Mesendoderm (in vitro differentiated cells): ENCODE measurements around the gene PCYOX1L.

Experiments
- DNase-seq: peaks from one replicate; pipeline ENCODE4 v3.0.0; 2013
- H2AK5ac ChIP-seq: 2 replicates; pipeline ENCODE4 v1.6.1; 2013; ENCODE audit warnings: low read length, inconsistent platforms
- H2BK120ac ChIP-seq: 2 replicates; pipeline ENCODE4 v1.6.1; 2013; ENCODE audit warnings: low read depth, mild to moderate bottlenecking, low read length, moderate library complexity, mixed read lengths
- H2BK15ac ChIP-seq: replicated peaks from 2 replicates; pipeline ENCODE4 v1.6.1; 2013; ENCODE audit warnings: low read depth, mild to moderate bottlenecking, moderate library complexity
- H2BK5ac ChIP-seq: 2 replicates; pipeline ENCODE4 v1.6.1; 2013; ENCODE audit warnings: low read length, inconsistent platforms
- H3K18ac ChIP-seq: 2 replicates; pipeline ENCODE4 v1.6.1; 2013; ENCODE audit warnings: mild to moderate bottlenecking, low read length, mixed read lengths
- H3K23ac ChIP-seq: one replicate; pipeline ENCODE4 v1.6.1; 2013; ENCODE audit warnings: low read length
- H3K27ac ChIP-seq: 2 replicates; pipeline ENCODE4 v1.5.1; 2013; ENCODE audit warnings: low read depth, mild to moderate bottlenecking, inconsistent platforms, low read length, moderate library complexity
- H3K27me3 ChIP-seq: 2 replicates; pipeline ENCODE4 v1.6.1; 2013; ENCODE audit warnings: low read length, control low read depth, mild to moderate bottlenecking, inconsistent platforms; ENCODE audit not compliant: insufficient read depth, poor library complexity
- H3K36me3 ChIP-seq: 2 replicates; pipeline ENCODE4 v1.6.1; 2013; ENCODE audit warnings: low read length, inconsistent platforms; ENCODE audit not compliant: control insufficient read depth, insufficient read depth
- H3K4ac ChIP-seq: one replicate; pipeline ENCODE4 v1.6.1; 2013; ENCODE audit warnings: low read depth, mild to moderate bottlenecking, low read length, moderate library complexity
- H3K4me1 ChIP-seq: 2 replicates; pipeline ENCODE4 v1.6.1; 2013; ENCODE audit warnings: low read depth, low read length, inconsistent platforms; ENCODE audit not compliant: control insufficient read depth
- H3K4me2 ChIP-seq: 2 replicates; pipeline ENCODE4 v1.6.1; 2013; ENCODE audit warnings: low read length
- H3K4me3 ChIP-seq: 2 replicates; pipeline ENCODE4 v1.5.1; 2013; ENCODE audit warnings: mild to moderate bottlenecking, low read length
- H3K56ac ChIP-seq: one replicate; pipeline ENCODE4 v1.6.1; 2013; ENCODE audit warnings: low read length
- H3K79me1 ChIP-seq: 2 replicates; pipeline ENCODE4 v1.6.1; 2013; ENCODE audit warnings: low read length, inconsistent platforms
- H3K79me2 ChIP-seq: 2 replicates; pipeline ENCODE4 v1.6.1; 2013; ENCODE audit warnings: mild to moderate bottlenecking, low read length; ENCODE audit not compliant: control insufficient read depth, insufficient read depth
- H3K9ac ChIP-seq: 2 replicates; pipeline ENCODE4 v1.6.1; 2013; ENCODE audit warnings: low read length, inconsistent platforms
- H4K5ac ChIP-seq: one replicate; pipeline ENCODE4 v1.6.1; 2013; ENCODE audit warnings: low read length
- H4K8ac ChIP-seq: one replicate; pipeline ENCODE4 v1.6.1; 2013; ENCODE audit warnings: low read depth, mild to moderate bottlenecking, control low read depth, low read length, moderate library complexity
- WGBS: extraction: QIAGEN DNeasy Blood & Tissue Kit; methylation state at CpG from one replicate; pipeline ENCODE4 v1.1.7; 2013; ENCODE audit warnings: low lambda C conversion rate, missing lambda C conversion rate; ENCODE audit not compliant: insufficient coverage; ENCODE audit errors: extremely low coverage; 5-methylcytosine and 5-hydroxymethylcytosine counted together

The PCYOX1L gene

GRCh38 chr5:149405550-149406202 is 47.8 kb downstream of the PCYOX1L start:
- H3K79me2 ChIP-seq = no peaks in the 10 kb centered on the region
- H3K56ac ChIP-seq = peak overlapping the region; percentile 77
- H3K36me3 ChIP-seq = no peaks in the 10 kb centered on the region
- no CpG with 5 or more reads among the region's 16 CpGs for WGBS
- no peak overlapping the region for H4K5ac ChIP-seq
- peak overlapping the region; percentile 62 for H2AK5ac ChIP-seq
- H3K23ac ChIP-seq = no peak overlapping the region
- H3K27ac ChIP-seq = no peak overlapping the region
- peak overlapping the region; percentile 55 for H2BK5ac ChIP-seq
- H3K79me1 ChIP-seq = no peaks in the 10 kb centered on the region
- no peak overlapping the region for H4K8ac ChIP-seq
- no peaks in the 10 kb centered on the region for H3K27me3 ChIP-seq
- peak; percentile 59 for DNase-seq
- no peak overlapping the region for H3K4ac ChIP-seq
- H3K18ac ChIP-seq = no peak overlapping the region
- no peak overlapping the region for H3K4me3 ChIP-seq
- no peak overlapping the region for H2BK15ac ChIP-seq
- H2BK120ac ChIP-seq = no peak overlapping the region
- peak overlapping the region; percentile 12 for H3K9ac ChIP-seq
- peaks cover 15% of the 10 kb centered on the region for H3K4me1 ChIP-seq
- H3K4me2 ChIP-seq = no peak overlapping the region

- H3K27ac ChIP-seq = no peak overlapping the region
- no peaks in the 10 kb centered on the region for H3K36me3 ChIP-seq
- H3K4ac ChIP-seq = no peak overlapping the region
- peaks cover 20% of the 10 kb centered on the region for H3K4me1 ChIP-seq
- H2AK5ac ChIP-seq = no peak overlapping the region
- no peak overlapping the region for H3K18ac ChIP-seq
- no peak overlapping the region for H4K5ac ChIP-seq
- no peaks in the 10 kb centered on the region for H3K79me2 ChIP-seq
- no CpG with 5 or more reads among the region's 9 CpGs for WGBS
- H4K8ac ChIP-seq = no peak overlapping the region
- H2BK5ac ChIP-seq = peak overlapping the region; percentile 28
- H3K23ac ChIP-seq = no peak overlapping the region
- H3K27me3 ChIP-seq = no peaks in the 10 kb centered on the region
- no peaks in the 10 kb centered on the region for H3K79me1 ChIP-seq
- no peak overlapping the region for H3K9ac ChIP-seq
- DNase-seq = no peak
- no peak overlapping the region for H2BK15ac ChIP-seq
- H3K4me2 ChIP-seq = no peak overlapping the region
- H3K4me3 ChIP-seq = no peak overlapping the region
- peak overlapping the region; percentile 54 for H3K56ac ChIP-seq
- peak overlapping the region; percentile 48 for H2BK120ac ChIP-seq
Measured at GRCh38 chr5:149406203-149406978, 48.5 kb downstream of the PCYOX1L start.

- DNase-seq = no peak
- Histone ChIP-seq H2AK5ac (peak overlapping the region; percentile 62), H4K5ac (no peak overlapping the region), H3K4ac (no peak overlapping the region), H3K79me1 (no peaks in the 10 kb centered on the region), H3K4me1 (peaks cover 17% of the 10 kb centered on the region), H3K27me3 (no peaks in the 10 kb centered on the region), H3K9ac (no peak overlapping the region), H3K4me3 (no peak overlapping the region), H2BK15ac (no peak overlapping the region), H2BK5ac (no peak overlapping the region), H3K4me2 (no peak overlapping the region), H4K8ac (no peak overlapping the region), H3K56ac (peak overlapping the region; percentile 54), H3K18ac (no peak overlapping the region), H3K36me3 (no peaks in the 10 kb centered on the region), H3K79me2 (no peaks in the 10 kb centered on the region), H3K27ac (no peak overlapping the region), H3K23ac (no peak overlapping the region), H2BK120ac (no peak overlapping the region)
- no CpG with 5 or more reads among the region's 4 CpGs for WGBS
Measured at GRCh38 chr5:149406979-149407306, 49.1 kb downstream of the PCYOX1L start.

GRCh38 chr5:149407323-149408251 is 49.7 kb downstream of the PCYOX1L start:
- Histone ChIP-seq H3K4me3 (no peak overlapping the region), H3K23ac (no peak overlapping the region), H3K79me2 (no peaks in the 10 kb centered on the region), H2BK120ac (no peak overlapping the region), H2BK15ac (no peak overlapping the region), H3K18ac (no peak overlapping the region), H2BK5ac (no peak overlapping the region), H3K4me2 (no peak overlapping the region), H3K56ac (peak overlapping the region; percentile 27), H3K27me3 (no peaks in the 10 kb centered on the region), H3K4ac (no peak overlapping the region), H3K9ac (no peak overlapping the region), H3K27ac (no peak overlapping the region), H4K5ac (no peak overlapping the region), H3K4me1 (peaks cover 14% of the 10 kb centered on the region), H4K8ac (no peak overlapping the region), H2AK5ac (peak overlapping the region; percentile 62), H3K36me3 (no peaks in the 10 kb centered on the region), H3K79me1 (no peaks in the 10 kb centered on the region)
- no CpG with 5 or more reads among the region's 11 CpGs for WGBS
- no peak for DNase-seq

GRCh38 chr5:149408252-149409099 is 50.6 kb downstream of the PCYOX1L start:
- Histone ChIP-seq H3K4me1 (peaks cover 14% of the 10 kb centered on the region), H3K79me1 (no peaks in the 10 kb centered on the region), H2BK5ac (no peak overlapping the region), H2BK120ac (no peak overlapping the region), H3K4ac (no peak overlapping the region), H3K4me2 (no peak overlapping the region), H4K5ac (no peak overlapping the region), H3K18ac (no peak overlapping the region), H3K4me3 (no peak overlapping the region), H3K56ac (peak overlapping the region; percentile 44), H2BK15ac (no peak overlapping the region), H3K36me3 (no peaks in the 10 kb centered on the region), H3K23ac (no peak overlapping the region), H4K8ac (no peak overlapping the region), H2AK5ac (peak overlapping the region; percentile 54), H3K27me3 (no peaks in the 10 kb centered on the region), H3K9ac (no peak overlapping the region), H3K79me2 (no peaks in the 10 kb centered on the region), H3K27ac (no peak overlapping the region)
- DNase-seq = no peak
- WGBS = no CpG with 5 or more reads among the region's 12 CpGs
